K562 (cell line): Measurements from ENCODE around the gene PCNX3. TPM values are rescaled to one million over a fixed set of nuclear protein-coding genes. Genes with fewer than 3 reads are reported as not detected.

Source experiments
- DNMT1 ChIP-seq: fragments of 450-650 bp; IDR thresholded peaks from 2 replicates; pipeline ENCODE4 v1.6.1; 2016; ENCODE audit warnings: antibody characterized with exemption, mild to moderate bottlenecking
- JUND ChIP-seq, 2 experiments: IDR thresholded peaks; 2 replicates in 1 of 2; 3 replicates in 1 of 2; pipeline ENCODE4 v1.6.1; 2011; ENCODE audit warnings: borderline replicate concordance in 2 of 2, low read depth in 2 of 2, low read length in 2 of 2, improper control_type of control experiment in 1 of 2, missing biosample characterization in 1 of 2, missing genetic modification characterization in 1 of 2, missing genetic modification reagents in 1 of 2
- KAT2B ChIP-seq: IDR thresholded peaks from one replicate; pipeline ENCODE4 v1.6.1; 2012; ENCODE audit warnings: low read depth, mild to moderate bottlenecking, control low read depth, inconsistent platforms, low read length, moderate library complexity
- NFIX ChIP-seq: fragments of 250-450 bp; sonication (Bioruptor Pico); IDR thresholded peaks from 2 replicates; pipeline ENCODE4 v1.4.0; 2020; ENCODE audit warnings: low read depth, mild to moderate bottlenecking, moderate library complexity
- NR1H2 ChIP-seq: sonication (generic); formaldehyde crosslinking; IDR thresholded peaks from 2 replicates; pipeline ENCODE4 v1.4.0; 2020; ENCODE audit warnings: mild to moderate bottlenecking, missing genetic modification reagents
- SMARCA5 ChIP-seq: fragments of 450-650 bp; IDR thresholded peaks from 2 replicates; pipeline ENCODE4 v1.6.1; 2016
- XRCC5 ChIP-seq: fragments of 200-400 bp; formaldehyde crosslinking; IDR thresholded peaks from 2 replicates; pipeline ENCODE4 v1.6.1; 2017; ENCODE audit warnings: low read depth, mild to moderate bottlenecking, low read length
- ZKSCAN8 ChIP-seq: fragments of 200-800 bp; sonication (Bioruptor generic); IDR thresholded peaks from 2 replicates; pipeline ENCODE4 v1.6.1; 2016; ENCODE audit warnings: missing genetic modification characterization, missing compliant biosample characterization
- polyA plus RNA-seq, 8 experiments: library from polyadenylated mRNA; depleted of rRNA in 4 of 8; stranded (reverse) in 5 of 8; unstranded in 3 of 8; fragments of >200 nt; fragmentation: Nextera tagmentation in 2 of 8; fragmentation: Illumina TruSeq in 1 of 8; extraction: Ambion mirVana in 2 of 8; extraction: Trizol in 1 of 8; gene quantifications; 2 replicates each; pipeline versions ENCODE4 v1.2.1 to v1.2.3, GENCODE V29; 2011 to 2014; ENCODE audit warnings: inconsistent platforms in 1 of 8, missing spikeins in 1 of 8
- total RNA-seq, 7 experiments: library from RNA; depleted of rRNA in 6 of 7; stranded (reverse); fragments of >200 nt in 6 of 7; fragmentation: Illumina TruSeq in 2 of 7; extraction: Trizol in 2 of 7; gene quantifications; 2 replicates each; pipeline versions ENCODE4 v1.2.1 to v1.2.3, GENCODE V29; 2011 to 2021; ENCODE audit warnings: low replicate concordance in 1 of 7
- TF ChIP-seq, protein P1 (sequence below), 2 experiments: IDR thresholded peaks in 1 of 2; conservative IDR thresholded peaks in 1 of 2; 2 replicates each; pipeline ENCODE4 v1.6.1; 2016; ENCODE audit warnings: low read depth in 2 of 2, mild to moderate bottlenecking in 1 of 2, missing compliant biosample characterization in 1 of 2, missing genetic modification characterization in 1 of 2, moderate library complexity in 1 of 2
- TF ChIP-seq, protein P2 (sequence below): fragments of 450-650 bp; IDR thresholded peaks from 2 replicates; pipeline ENCODE4 v1.6.1; 2016; ENCODE audit warnings: antibody characterized with exemption
- TF ChIP-seq, protein P3 (sequence below): fragments of 250-450 bp; sonication (Bioruptor Pico); IDR thresholded peaks from 2 replicates; pipeline ENCODE4 v1.8.0; 2022; ENCODE audit warnings: inconsistent platforms, mild to moderate bottlenecking, moderate library complexity, borderline replicate concordance

PCNX3 gene
- total and polyA plus RNA-seq, 9 of the 15 experiments (the other 6 are each of a cell fraction or from before 2014, with no cell fraction given): 0.11 to 47.8 (median 12.8) TPM

DNA sequence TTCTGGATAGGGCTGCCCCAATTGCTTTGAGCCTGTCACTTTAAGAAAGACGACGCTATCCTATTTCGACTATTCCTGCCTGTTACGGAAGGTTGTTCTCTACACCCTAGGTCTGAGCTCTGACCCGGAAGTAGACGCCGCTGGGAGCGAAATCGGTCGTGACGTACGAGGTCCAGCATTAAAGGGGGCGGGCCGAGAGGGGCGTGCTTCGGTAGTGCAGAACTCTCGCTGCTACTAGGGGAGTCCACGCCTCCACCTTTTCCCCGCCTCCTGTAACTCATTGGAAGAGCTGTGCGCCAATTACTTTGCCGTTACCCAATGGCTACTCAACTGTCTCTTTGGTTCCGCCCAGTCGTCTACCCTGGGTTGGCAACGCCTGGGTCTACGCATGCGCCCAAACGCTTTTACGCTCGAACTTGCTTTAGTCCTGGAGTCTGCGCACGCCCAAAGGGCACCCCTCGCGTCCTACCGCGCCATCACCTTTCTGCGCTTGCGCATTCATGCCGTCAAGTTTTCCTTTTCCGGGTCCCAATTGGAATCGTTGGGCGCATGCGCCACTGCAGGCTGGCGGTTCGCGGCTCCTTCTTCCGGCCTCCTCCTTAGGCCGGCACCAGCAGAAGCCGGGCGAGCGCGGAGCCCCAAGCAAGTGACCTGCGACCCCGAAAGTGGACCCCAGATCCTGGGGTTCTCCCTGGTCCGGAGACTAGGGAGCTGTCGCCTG is at the start of gene PCNX3 (continued):
- TF ChIP-seq, protein P1, sequence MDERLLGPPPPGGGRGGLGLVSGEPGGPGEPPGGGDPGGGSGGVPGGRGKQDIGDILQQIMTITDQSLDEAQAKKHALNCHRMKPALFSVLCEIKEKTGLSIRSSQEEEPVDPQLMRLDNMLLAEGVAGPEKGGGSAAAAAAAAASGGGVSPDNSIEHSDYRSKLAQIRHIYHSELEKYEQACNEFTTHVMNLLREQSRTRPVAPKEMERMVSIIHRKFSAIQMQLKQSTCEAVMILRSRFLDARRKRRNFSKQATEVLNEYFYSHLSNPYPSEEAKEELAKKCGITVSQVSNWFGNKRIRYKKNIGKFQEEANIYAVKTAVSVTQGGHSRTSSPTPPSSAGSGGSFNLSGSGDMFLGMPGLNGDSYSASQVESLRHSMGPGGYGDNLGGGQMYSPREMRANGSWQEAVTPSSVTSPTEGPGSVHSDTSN (CRISPR knock-in tag; IDR thresholded peaks at IDR 0.05; ENCODE audit: low read depth): peak; percentile 95
- TF ChIP-seq, protein P1 (tag; conservative IDR thresholded peaks at IDR 0.05; ENCODE audit: low read depth): peak; percentile 99
- TF ChIP-seq DNMT1 (no peak), JUND (IDR thresholded peaks at IDR 0.05; ENCODE audit: borderline replicate concordance, low read depth, low read length) (peak; percentile 77), JUND (tag; IDR thresholded peaks at IDR 0.05; ENCODE audit: borderline replicate concordance, low read depth, low read length) (peak; percentile 69; the same call in 2 of the 3 replicates), XRCC5 (peak; percentile 90), SMARCA5 (no peak), NFIX (CRISPR knock-in tag) (no peak), ZKSCAN8 (CRISPR knock-in tag) (no peak), NR1H2 (CRISPR knock-in tag) (no peak), KAT2B (no peak)
- TF ChIP-seq, protein P2, sequence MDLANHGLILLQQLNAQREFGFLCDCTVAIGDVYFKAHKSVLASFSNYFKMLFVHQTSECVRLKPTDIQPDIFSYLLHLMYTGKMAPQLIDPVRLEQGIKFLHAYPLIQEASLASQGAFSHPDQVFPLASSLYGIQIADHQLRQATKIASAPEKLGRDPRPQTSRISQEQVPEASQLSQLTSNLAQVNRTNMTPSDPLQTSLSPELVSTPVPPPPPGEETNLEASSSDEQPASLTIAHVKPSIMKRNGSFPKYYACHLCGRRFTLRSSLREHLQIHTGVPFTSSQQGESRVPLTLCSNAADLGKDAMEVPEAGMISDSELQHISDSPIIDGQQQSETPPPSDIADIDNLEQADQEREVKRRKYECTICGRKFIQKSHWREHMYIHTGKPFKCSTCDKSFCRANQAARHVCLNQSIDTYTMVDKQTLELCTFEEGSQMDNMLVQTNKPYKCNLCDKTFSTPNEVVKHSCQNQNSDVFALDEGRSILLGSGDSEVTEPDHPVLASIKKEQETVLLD: peak; percentile 97
- TF ChIP-seq, protein P3, sequence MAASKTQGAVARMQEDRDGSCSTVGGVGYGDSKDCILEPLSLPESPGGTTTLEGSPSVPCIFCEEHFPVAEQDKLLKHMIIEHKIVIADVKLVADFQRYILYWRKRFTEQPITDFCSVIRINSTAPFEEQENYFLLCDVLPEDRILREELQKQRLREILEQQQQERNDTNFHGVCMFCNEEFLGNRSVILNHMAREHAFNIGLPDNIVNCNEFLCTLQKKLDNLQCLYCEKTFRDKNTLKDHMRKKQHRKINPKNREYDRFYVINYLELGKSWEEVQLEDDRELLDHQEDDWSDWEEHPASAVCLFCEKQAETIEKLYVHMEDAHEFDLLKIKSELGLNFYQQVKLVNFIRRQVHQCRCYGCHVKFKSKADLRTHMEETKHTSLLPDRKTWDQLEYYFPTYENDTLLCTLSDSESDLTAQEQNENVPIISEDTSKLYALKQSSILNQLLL (CRISPR knock-in tag): no peak
